Measurements from ENCODE around the gene BBS12. TPM values are rescaled to one million over a fixed set of nuclear protein-coding genes. Genes with fewer than 3 reads are reported as not detected.

The BBS12 gene
- total RNA-seq, 2 experiments from 2014 or later = 2.1 to 3.6 TPM

- Mint-ChIP-seq H3K36me3 (peaks cover 2% of the 10 kb centered on the region), H3K27ac (no peak overlapping the region), H3K9me3 (ENCODE audit: low read depth) (no peaks in the 10 kb centered on the region), H3K27me3 (peaks cover 7% of the 10 kb centered on the region), H3K4me1 (peaks cover 41% of the 10 kb centered on the region), H3K4me3 (peak overlapping the region; percentile 14)
- peak; percentile 71 for ATAC-seq
- peak; percentile 48 for DNase-seq
- CTCF ChIA-PET = interaction anchor here (0.6 kb wide), 1 partner anchor 18 kb away, joined by 3 read pairs; no protein-coding TSS in a partner anchor
Observed at GRCh38 chr4:122762520-122762919, 30.0 kb downstream of the BBS12 start.

- peaks cover 35% of the 10 kb centered on the region for H3K4me1 Mint-ChIP-seq
- no peak for ATAC-seq
- H3K9me3 Mint-ChIP-seq (ENCODE audit: low read depth) = no peaks in the 10 kb centered on the region
- peaks cover 2% of the 10 kb centered on the region for H3K36me3 Mint-ChIP-seq
- H3K27me3 Mint-ChIP-seq = peaks cover 2% of the 10 kb centered on the region
- H3K27ac Mint-ChIP-seq = peak overlapping the region; percentile 28
- H3K4me3 Mint-ChIP-seq = no peak overlapping the region
- DNase-seq = no peak
- CTCF ChIA-PET = interaction anchor here (0.6 kb wide), 1 partner anchor 18 kb away, joined by 3 read pairs; no protein-coding TSS in a partner anchor
Observed at GRCh38 chr4:122762966-122763716, 30.6 kb downstream of the BBS12 start.

- Mint-ChIP-seq H3K27me3 (peaks cover 2% of the 10 kb centered on the region), H3K4me3 (peak overlapping the region; percentile 6), H3K9me3 (ENCODE audit: low read depth) (no peaks in the 10 kb centered on the region), H3K36me3 (peaks cover 2% of the 10 kb centered on the region), H3K27ac (no peak overlapping the region), H3K4me1 (peaks cover 33% of the 10 kb centered on the region)
- ATAC-seq (no peak), DNase-seq (no peak)
- CTCF ChIA-PET = no interaction called here
Observed at GRCh38 chr4:122764071-122764820, 31.7 kb downstream of the BBS12 start.

- Mint-ChIP-seq H3K4me1 (peaks cover 33% of the 10 kb centered on the region), H3K4me3 (peak overlapping the region; percentile 6), H3K36me3 (peaks cover 2% of the 10 kb centered on the region), H3K9me3 (ENCODE audit: low read depth) (no peaks in the 10 kb centered on the region), H3K27ac (no peak overlapping the region), H3K27me3 (peaks cover 2% of the 10 kb centered on the region)
- ATAC-seq (peak; percentile 77), DNase-seq (no peak)
- CTCF ChIA-PET = no interaction called here
Observed at GRCh38 chr4:122764821-122765215, 32.3 kb downstream of the BBS12 start.

GRCh38 chr4:122765692-122766352 lies 33.3 kb downstream of the BBS12 start:
- DNase-seq = no peak
- no peak for ATAC-seq
- Mint-ChIP-seq H3K27me3 (peaks cover 2% of the 10 kb centered on the region), H3K4me1 (peaks cover 33% of the 10 kb centered on the region), H3K27ac (no peak overlapping the region), H3K4me3 (no peak overlapping the region), H3K9me3 (ENCODE audit: low read depth) (no peaks in the 10 kb centered on the region), H3K36me3 (peaks cover 2% of the 10 kb centered on the region)
- CTCF ChIA-PET = interaction anchor here (1.0 to 1.3 kb wide), 2 partner anchors 19 to 157 kb away, joined by 3 to 4 read pairs; partner anchors contain the start of gene NUDT6

- Mint-ChIP-seq H3K4me1 (peaks cover 31% of the 10 kb centered on the region), H3K36me3 (peaks cover 2% of the 10 kb centered on the region), H3K4me3 (no peak overlapping the region), H3K9me3 (ENCODE audit: low read depth) (no peaks in the 10 kb centered on the region), H3K27me3 (peaks cover 2% of the 10 kb centered on the region), H3K27ac (no peak overlapping the region)
- DNase-seq (no peak), ATAC-seq (no peak)
- CTCF ChIA-PET = interaction anchor here (1.0 to 1.3 kb wide), 3 partner anchors 19 to 156 kb away, joined by 3 to 4 read pairs (median 3); partner anchors contain the start of gene NUDT6
Observed at GRCh38 chr4:122766353-122766705, 33.8 kb downstream of the BBS12 start.

- Mint-ChIP-seq H3K27ac (no peak overlapping the region), H3K36me3 (peaks cover 2% of the 10 kb centered on the region), H3K9me3 (ENCODE audit: low read depth) (no peaks in the 10 kb centered on the region), H3K4me1 (peaks cover 26% of the 10 kb centered on the region), H3K27me3 (peaks cover 2% of the 10 kb centered on the region), H3K4me3 (no peak overlapping the region)
- CTCF ChIA-PET = interaction anchor here (1.1 to 1.7 kb wide), 3 partner anchors 9 to 155 kb away, joined by 3 to 7 read pairs (median 4); partner anchors contain the start of genes BBS12 and NUDT6
- no peak for DNase-seq
- ATAC-seq = no peak
Observed at GRCh38 chr4:122766950-122767349, 34.4 kb downstream of the BBS12 start.

- Mint-ChIP-seq H3K36me3 (no peaks in the 10 kb centered on the region), H3K4me3 (no peak overlapping the region), H3K9me3 (ENCODE audit: low read depth) (no peaks in the 10 kb centered on the region), H3K27ac (no peak overlapping the region), H3K27me3 (no peaks in the 10 kb centered on the region), H3K4me1 (no peaks in the 10 kb centered on the region)
- ATAC-seq (no peak), DNase-seq (no peak)
- CTCF ChIA-PET = interaction anchor here (0.7 kb wide), 1 partner anchor 149 kb away, joined by 3 read pairs; no protein-coding TSS in a partner anchor
Observed at GRCh38 chr4:122771724-122772123, 39.2 kb downstream of the BBS12 start.

GRCh38 chr4:122772311-122772710 lies 39.8 kb downstream of the BBS12 start:
- Mint-ChIP-seq H3K27ac (no peak overlapping the region), H3K27me3 (no peaks in the 10 kb centered on the region), H3K36me3 (no peaks in the 10 kb centered on the region), H3K9me3 (ENCODE audit: low read depth) (no peaks in the 10 kb centered on the region), H3K4me3 (no peak overlapping the region), H3K4me1 (no peaks in the 10 kb centered on the region)
- CTCF ChIA-PET = no interaction called here
- DNase-seq = no peak
- ATAC-seq = no peak

- no peak overlapping the region for H3K4me3 Mint-ChIP-seq
- H3K4me1 Mint-ChIP-seq = no peaks in the 10 kb centered on the region
- DNase-seq (no peak), ATAC-seq (no peak)
- no peaks in the 10 kb centered on the region for H3K27me3 Mint-ChIP-seq
- CTCF ChIA-PET = no interaction called here
- H3K9me3 Mint-ChIP-seq (ENCODE audit: low read depth) = no peaks in the 10 kb centered on the region
- no peak overlapping the region for H3K27ac Mint-ChIP-seq
- H3K36me3 Mint-ChIP-seq = no peaks in the 10 kb centered on the region
Observed at GRCh38 chr4:122772986-122773385, 40.5 kb downstream of the BBS12 start.

- Mint-ChIP-seq H3K36me3 (no peaks in the 10 kb centered on the region), H3K27me3 (no peaks in the 10 kb centered on the region), H3K4me3 (no peak overlapping the region), H3K27ac (no peak overlapping the region), H3K9me3 (ENCODE audit: low read depth) (no peaks in the 10 kb centered on the region), H3K4me1 (no peaks in the 10 kb centered on the region)
- CTCF ChIA-PET = no interaction called here
- DNase-seq (no peak), ATAC-seq (no peak)
Observed at GRCh38 chr4:122775039-122775438, 42.5 kb downstream of the BBS12 start.

- ATAC-seq (no peak), DNase-seq (no peak)
- Mint-ChIP-seq H3K4me1 (no peaks in the 10 kb centered on the region), H3K36me3 (no peaks in the 10 kb centered on the region), H3K27me3 (peaks cover under 1% of the 10 kb centered on the region), H3K27ac (no peak overlapping the region), H3K4me3 (no peak overlapping the region), H3K9me3 (ENCODE audit: low read depth) (no peaks in the 10 kb centered on the region)
- CTCF ChIA-PET = interaction anchor here (1.4 kb wide), 1 partner anchor 11 kb away, joined by 4 read pairs; no protein-coding TSS in a partner anchor
Observed at GRCh38 chr4:122775987-122776836, 43.7 kb downstream of the BBS12 start.
